ENCODE measurements around the gene POU3F4. TPM values are rescaled to one million over a fixed set of nuclear protein-coding genes. Genes with fewer than 3 reads are reported as not detected.

POU3F4 gene
- not detected for polyA plus RNA-seq
- long read RNA-seq, donor 1 = 0 reads
- long read RNA-seq, donor 2 = 0 reads
- long read RNA-seq, donor 3 = 0 reads
- long read RNA-seq, donor 4 = 0 reads
- long read RNA-seq, donor 5 = 0 reads
- long read RNA-seq, donor 6 = 0 reads
- long read RNA-seq, donor 7 = 0 reads
- long read RNA-seq, donor 8 = 0 reads
- long read RNA-seq, donor 9 = 0 reads
- long read RNA-seq, donor 10 = 0 reads
- long read RNA-seq, donor 11 = 0 reads

DNA sequence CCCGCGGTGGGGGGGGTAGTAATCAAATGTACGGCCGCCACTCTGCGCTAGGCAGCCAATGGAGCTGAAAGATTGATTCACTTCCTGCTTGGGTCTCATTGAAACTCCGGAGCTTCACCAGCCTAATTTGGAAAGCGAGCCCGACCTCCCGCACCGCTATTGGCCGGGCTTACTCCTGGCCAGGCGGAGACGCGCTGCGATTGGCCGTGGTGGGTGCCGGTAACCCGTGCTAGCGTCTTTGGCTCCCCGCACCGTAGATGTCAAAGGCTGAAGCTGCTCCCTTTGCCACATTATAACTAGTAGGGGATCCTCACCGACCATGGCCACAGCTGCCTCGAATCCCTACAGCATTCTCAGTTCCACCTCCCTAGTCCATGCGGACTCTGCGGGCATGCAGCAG lies at the start of gene POU3F4:
TSS of gene POU3F4 (plus strand) at position 285 of the 400 bp plus-strand sequence. CDS start at position 320, 35 bp downstream.
- WGBS (ENCODE audit: insufficient coverage, low lambda C conversion rate) = no CpG with 5 or more reads among the region's 25 CpGs
- no peaks in the 10 kb centered on the region for H3K4me1 ChIP-seq (ENCODE audit: control insufficient read depth, insufficient read depth, low read length)
- H3K27me3 ChIP-seq (ENCODE audit: control insufficient read depth, insufficient read depth, low read length) = peaks cover 66% of the 10 kb centered on the region
- H3K4me3 ChIP-seq (ENCODE audit: low read length) = no peak within 1 kb of the TSS
- H3K36me3 ChIP-seq (ENCODE audit: control insufficient read depth, insufficient read depth, low read length) = no peaks in the 10 kb centered on the region
- DNase-seq = no peak
- H3K27ac ChIP-seq (ENCODE audit: low read length) = no peak within 1 kb of the TSS
- no peaks in the 10 kb centered on the region for H3K9me3 ChIP-seq (ENCODE audit: control insufficient read depth, low read depth, low read length)

DNA sequence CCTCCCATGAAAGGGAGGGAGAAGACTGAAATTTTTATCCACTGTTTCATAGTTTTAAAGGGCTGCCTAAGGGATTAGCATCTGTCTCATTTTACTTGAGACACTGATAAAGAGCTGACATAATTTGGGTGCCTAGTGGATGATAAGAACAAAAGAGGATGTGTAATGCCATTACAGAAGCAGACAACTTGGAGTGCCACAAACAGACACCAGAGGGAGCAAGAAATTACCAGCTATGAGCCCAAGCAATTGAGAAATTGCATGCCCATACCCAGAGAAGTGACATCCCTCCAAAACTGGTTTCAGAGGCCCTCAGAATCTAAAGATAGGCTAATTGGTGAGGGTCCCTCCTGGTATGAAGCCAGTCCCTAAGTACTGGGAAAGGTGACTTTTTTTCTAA lies 38.5 kb upstream of the POU3F4 start:
- no peak overlapping the region for H3K27ac ChIP-seq (ENCODE audit: low read length)
- no peak overlapping the region for H3K4me3 ChIP-seq (ENCODE audit: low read length)
- H3K9me3 ChIP-seq (ENCODE audit: control insufficient read depth, low read depth, low read length) = no peaks in the 10 kb centered on the region
- no peaks in the 10 kb centered on the region for H3K4me1 ChIP-seq (ENCODE audit: control insufficient read depth, insufficient read depth, low read length)
- H3K27me3 ChIP-seq (ENCODE audit: control insufficient read depth, insufficient read depth, low read length) = no peaks in the 10 kb centered on the region
- DNase-seq = no peak
- H3K36me3 ChIP-seq (ENCODE audit: control insufficient read depth, insufficient read depth, low read length) = no peaks in the 10 kb centered on the region

DNA sequence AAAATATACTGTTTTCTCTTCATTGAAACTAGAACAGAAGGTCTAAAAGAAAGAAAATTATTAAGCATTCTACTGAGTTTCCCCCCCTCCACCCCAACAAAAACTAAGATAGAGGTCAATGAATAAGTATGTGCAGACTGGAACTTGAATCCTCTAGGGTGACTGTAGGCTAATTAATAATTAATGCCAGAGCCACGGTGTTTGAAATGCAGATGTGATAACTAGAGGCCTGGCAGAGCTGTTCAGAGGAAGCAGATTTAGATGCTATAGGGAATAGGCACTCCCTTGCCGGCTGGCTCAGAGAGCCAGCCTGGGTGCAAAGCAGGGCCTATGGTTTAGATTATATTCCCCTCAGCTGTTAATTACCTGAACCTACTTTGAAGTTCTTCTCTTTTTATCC lies 12.2 kb upstream of the POU3F4 start:
- no CpG with 5 or more reads among the region's 2 CpGs for WGBS (ENCODE audit: insufficient coverage, low lambda C conversion rate)
- no peak overlapping the region for H3K27ac ChIP-seq (ENCODE audit: low read length)
- H3K4me3 ChIP-seq (ENCODE audit: low read length) = no peak overlapping the region
- H3K36me3 ChIP-seq (ENCODE audit: control insufficient read depth, insufficient read depth, low read length) = no peaks in the 10 kb centered on the region
- no peaks in the 10 kb centered on the region for H3K4me1 ChIP-seq (ENCODE audit: control insufficient read depth, insufficient read depth, low read length)
- no peaks in the 10 kb centered on the region for H3K9me3 ChIP-seq (ENCODE audit: control insufficient read depth, low read depth, low read length)
- no peak for DNase-seq
- peaks cover 1% of the 10 kb centered on the region for H3K27me3 ChIP-seq (ENCODE audit: control insufficient read depth, insufficient read depth, low read length)

DNA sequence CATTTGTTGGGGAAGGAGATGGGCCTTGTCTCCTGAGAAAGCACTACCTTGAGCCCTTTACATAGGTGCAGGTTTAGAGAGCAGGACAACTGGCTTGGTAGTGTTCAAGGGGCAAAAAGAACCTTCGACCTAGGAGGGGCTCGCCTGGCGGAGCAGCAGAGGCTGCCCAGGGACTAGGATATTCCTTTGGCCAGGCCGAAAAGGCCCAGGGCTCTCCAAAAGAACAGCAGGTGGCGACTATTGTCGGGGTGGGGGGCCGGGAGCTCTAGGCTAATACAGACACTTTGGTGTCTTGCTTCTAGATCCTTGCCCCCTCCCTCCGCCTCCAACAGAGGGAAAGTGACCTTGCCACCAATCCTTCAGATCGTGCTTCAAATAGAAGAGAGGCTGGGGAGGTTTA lies 7.1 kb upstream of the POU3F4 start:
- no CpG with 5 or more reads among the region's 9 CpGs for WGBS (ENCODE audit: insufficient coverage, low lambda C conversion rate)
- H3K9me3 ChIP-seq (ENCODE audit: control insufficient read depth, low read depth, low read length) = no peaks in the 10 kb centered on the region
- H3K4me3 ChIP-seq (ENCODE audit: low read length) = no peak overlapping the region
- no peak for DNase-seq
- no peak overlapping the region for H3K27ac ChIP-seq (ENCODE audit: low read length)
- H3K27me3 ChIP-seq (ENCODE audit: control insufficient read depth, insufficient read depth, low read length) = peaks cover 35% of the 10 kb centered on the region
- no peaks in the 10 kb centered on the region for H3K4me1 ChIP-seq (ENCODE audit: control insufficient read depth, insufficient read depth, low read length)
- H3K36me3 ChIP-seq (ENCODE audit: control insufficient read depth, insufficient read depth, low read length) = no peaks in the 10 kb centered on the region

DNA sequence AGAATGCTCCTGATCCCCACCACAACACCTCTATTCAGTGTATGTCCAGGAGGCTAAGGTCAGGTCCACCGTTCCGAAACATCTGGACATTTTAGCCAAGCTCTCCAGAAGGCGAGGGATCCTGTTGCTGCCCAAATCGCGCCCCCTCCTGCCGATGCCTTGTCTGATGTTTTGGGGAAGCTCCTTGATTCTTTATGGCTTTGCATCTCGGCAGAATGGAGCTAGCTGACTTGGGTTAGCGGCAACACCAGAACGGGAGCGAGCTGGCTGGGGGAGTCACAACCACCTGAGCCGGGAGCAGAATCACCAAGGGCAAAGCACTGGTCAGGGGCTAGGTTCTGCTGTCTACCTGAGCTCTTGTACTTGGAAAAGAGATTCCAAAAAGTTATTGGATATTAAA lies 6.6 kb upstream of the POU3F4 start:
- no peaks in the 10 kb centered on the region for H3K4me1 ChIP-seq (ENCODE audit: control insufficient read depth, insufficient read depth, low read length)
- no CpG with 5 or more reads among the region's 11 CpGs for WGBS (ENCODE audit: insufficient coverage, low lambda C conversion rate)
- H3K9me3 ChIP-seq (ENCODE audit: control insufficient read depth, low read depth, low read length) = no peaks in the 10 kb centered on the region
- no peak overlapping the region for H3K4me3 ChIP-seq (ENCODE audit: low read length)
- no peak for DNase-seq
- H3K27me3 ChIP-seq (ENCODE audit: control insufficient read depth, insufficient read depth, low read length) = peaks cover 38% of the 10 kb centered on the region
- no peak overlapping the region for H3K27ac ChIP-seq (ENCODE audit: low read length)
- no peaks in the 10 kb centered on the region for H3K36me3 ChIP-seq (ENCODE audit: control insufficient read depth, insufficient read depth, low read length)

DNA sequence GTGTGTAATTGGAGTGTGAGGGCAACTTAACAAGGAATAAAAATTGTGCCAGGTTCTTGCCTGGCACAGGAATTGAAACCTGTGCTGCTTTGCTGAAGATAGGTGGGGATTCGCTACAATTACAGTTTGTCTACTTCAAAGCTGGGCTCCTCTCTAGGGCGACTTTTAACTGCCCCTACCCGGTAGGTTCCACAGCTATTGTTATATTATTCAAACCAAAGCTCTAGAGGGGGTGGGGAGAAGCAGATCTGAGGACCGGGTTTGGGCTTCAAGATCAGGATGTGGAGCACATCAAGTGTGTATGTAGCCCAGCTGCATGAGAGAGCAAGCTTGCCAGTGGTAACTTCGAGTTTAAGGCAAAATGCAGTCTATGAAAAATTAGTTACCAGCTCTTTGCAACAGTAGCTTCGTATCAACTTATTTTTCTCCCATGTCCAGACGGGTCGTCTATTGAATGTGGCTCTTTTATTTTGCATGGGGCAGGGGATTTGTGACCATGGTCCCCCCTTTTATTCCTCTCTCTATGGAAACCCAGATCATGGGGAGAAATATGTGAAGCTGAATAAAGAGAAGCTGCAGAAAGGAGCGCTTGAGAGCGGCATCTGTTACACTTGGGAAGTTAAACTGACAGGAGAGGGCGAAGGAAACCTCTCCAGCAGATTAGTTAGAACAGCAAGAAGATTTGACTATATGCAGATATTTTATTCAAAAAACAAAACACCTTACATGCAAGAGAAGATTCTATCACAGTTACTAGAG lies 3.2 kb upstream of the POU3F4 start:
- no CpG with 5 or more reads among the region's 11 CpGs for WGBS (ENCODE audit: insufficient coverage, low lambda C conversion rate)
- no peak overlapping the region for H3K27ac ChIP-seq (ENCODE audit: low read length)
- peaks cover 64% of the 10 kb centered on the region for H3K27me3 ChIP-seq (ENCODE audit: control insufficient read depth, insufficient read depth, low read length)

DNA sequence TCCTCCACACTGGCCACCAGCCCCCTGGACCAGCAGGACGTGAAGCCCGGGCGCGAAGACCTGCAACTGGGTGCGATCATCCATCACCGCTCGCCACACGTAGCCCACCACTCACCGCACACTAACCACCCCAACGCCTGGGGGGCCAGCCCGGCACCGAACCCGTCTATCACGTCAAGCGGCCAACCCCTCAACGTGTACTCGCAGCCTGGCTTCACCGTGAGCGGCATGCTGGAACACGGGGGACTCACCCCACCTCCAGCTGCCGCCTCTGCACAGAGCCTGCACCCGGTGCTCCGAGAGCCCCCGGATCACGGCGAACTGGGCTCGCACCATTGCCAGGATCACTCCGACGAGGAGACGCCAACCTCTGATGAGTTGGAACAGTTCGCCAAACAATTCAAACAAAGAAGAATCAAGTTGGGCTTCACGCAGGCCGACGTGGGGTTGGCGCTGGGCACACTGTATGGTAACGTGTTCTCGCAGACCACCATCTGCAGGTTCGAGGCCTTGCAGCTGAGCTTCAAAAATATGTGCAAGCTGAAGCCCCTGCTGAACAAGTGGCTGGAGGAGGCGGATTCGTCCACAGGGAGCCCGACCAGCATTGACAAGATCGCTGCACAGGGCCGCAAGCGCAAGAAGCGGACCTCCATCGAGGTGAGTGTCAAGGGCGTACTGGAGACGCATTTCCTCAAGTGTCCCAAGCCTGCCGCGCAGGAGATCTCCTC lies 600 bp downstream of the POU3F4 start:
- Histone ChIP-seq H3K36me3 (ENCODE audit: control insufficient read depth, insufficient read depth, low read length) (no peaks in the 10 kb centered on the region), H3K4me3 (ENCODE audit: low read length) (no peak overlapping the region), H3K27ac (ENCODE audit: low read length) (no peak overlapping the region), H3K9me3 (ENCODE audit: control insufficient read depth, low read depth, low read length) (no peaks in the 10 kb centered on the region), H3K27me3 (ENCODE audit: control insufficient read depth, insufficient read depth, low read length) (peaks cover 62% of the 10 kb centered on the region), H3K4me1 (ENCODE audit: control insufficient read depth, insufficient read depth, low read length) (no peaks in the 10 kb centered on the region)
- peak in 1 of 2 donors; percentile 4 for DNase-seq
- WGBS (ENCODE audit: insufficient coverage, low lambda C conversion rate) = no CpG with 5 or more reads among the region's 50 CpGs

More for the DNA sequence above, 3.2 kb upstream of the POU3F4 start:
- no peak overlapping the region for H3K4me3 ChIP-seq (ENCODE audit: low read length)
- no peaks in the 10 kb centered on the region for H3K9me3 ChIP-seq (ENCODE audit: control insufficient read depth, low read depth, low read length)
- no peak for DNase-seq
- no peaks in the 10 kb centered on the region for H3K4me1 ChIP-seq (ENCODE audit: control insufficient read depth, insufficient read depth, low read length)
- H3K36me3 ChIP-seq (ENCODE audit: control insufficient read depth, insufficient read depth, low read length) = no peaks in the 10 kb centered on the region

DNA sequence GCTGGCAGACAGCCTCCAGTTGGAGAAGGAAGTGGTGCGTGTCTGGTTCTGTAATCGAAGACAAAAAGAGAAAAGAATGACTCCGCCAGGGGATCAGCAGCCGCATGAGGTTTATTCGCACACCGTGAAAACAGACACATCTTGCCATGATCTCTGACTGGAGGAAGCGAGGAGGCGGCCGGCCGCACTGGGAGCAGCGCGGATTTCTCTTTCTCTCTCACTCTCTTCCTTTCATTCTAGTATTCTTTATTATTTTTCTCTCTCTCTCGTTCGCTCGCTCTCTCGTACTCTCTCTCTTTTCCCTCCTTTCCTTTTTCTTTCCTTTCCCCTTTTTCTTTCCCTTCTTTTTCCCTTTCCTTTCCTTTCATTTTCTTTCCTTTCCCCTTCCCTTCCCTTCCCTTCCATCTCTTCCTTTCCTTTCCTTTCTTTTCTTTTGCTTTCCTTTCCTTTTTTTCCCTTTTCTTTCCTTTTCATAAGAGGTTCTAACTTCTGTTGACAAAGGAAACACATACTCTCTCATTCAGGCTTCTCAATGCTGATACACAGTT lies 1.2 kb downstream of the POU3F4 start:
- Histone ChIP-seq H3K4me1 (ENCODE audit: control insufficient read depth, insufficient read depth, low read length) (no peaks in the 10 kb centered on the region), H3K27me3 (ENCODE audit: control insufficient read depth, insufficient read depth, low read length) (peaks cover 60% of the 10 kb centered on the region), H3K9me3 (ENCODE audit: control insufficient read depth, low read depth, low read length) (no peaks in the 10 kb centered on the region), H3K36me3 (ENCODE audit: control insufficient read depth, insufficient read depth, low read length) (no peaks in the 10 kb centered on the region), H3K27ac (ENCODE audit: low read length) (no peak overlapping the region), H3K4me3 (ENCODE audit: low read length) (no peak overlapping the region)
- no peak for DNase-seq
- WGBS (ENCODE audit: insufficient coverage, low lambda C conversion rate) = 4% methylated on average over 6 of the region's 16 CpGs

DNA sequence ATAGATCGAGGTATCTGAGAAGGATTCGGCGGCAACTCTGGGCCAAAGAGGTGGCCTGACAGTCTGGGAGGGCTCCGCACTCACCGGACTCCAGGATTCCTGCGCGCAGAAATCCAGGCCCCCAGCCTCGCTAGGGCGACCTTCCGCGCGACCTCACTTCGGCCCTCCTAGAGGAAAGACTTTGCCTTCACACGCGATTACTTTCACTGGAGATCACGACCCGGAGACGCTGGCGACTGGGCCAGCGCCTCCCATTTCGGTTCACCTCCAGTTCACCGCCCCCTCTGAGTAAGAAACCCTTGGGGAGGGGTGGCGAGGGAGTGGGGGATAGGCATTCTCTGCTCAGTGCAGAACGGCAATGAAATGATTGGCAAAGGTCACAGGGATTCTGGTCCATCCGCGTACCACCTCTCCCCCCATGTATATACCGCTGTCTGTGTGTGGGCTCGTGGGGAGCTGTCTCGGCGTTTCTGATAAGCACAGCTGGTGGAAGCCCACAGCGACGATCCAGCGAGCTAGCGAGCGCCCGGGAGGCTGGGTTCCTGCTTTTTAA lies 2.5 kb downstream of the POU3F4 start:
- no peaks in the 10 kb centered on the region for H3K9me3 ChIP-seq (ENCODE audit: control insufficient read depth, low read depth, low read length)
- no peaks in the 10 kb centered on the region for H3K4me1 ChIP-seq (ENCODE audit: control insufficient read depth, insufficient read depth, low read length)
- WGBS (ENCODE audit: insufficient coverage, low lambda C conversion rate) = no CpG with 5 or more reads among the region's 36 CpGs
- no peaks in the 10 kb centered on the region for H3K36me3 ChIP-seq (ENCODE audit: control insufficient read depth, insufficient read depth, low read length)
- DNase-seq = no peak
- no peak overlapping the region for H3K27ac ChIP-seq (ENCODE audit: low read length)
- H3K27me3 ChIP-seq (ENCODE audit: control insufficient read depth, insufficient read depth, low read length) = peaks cover 52% of the 10 kb centered on the region
- no peak overlapping the region for H3K4me3 ChIP-seq (ENCODE audit: low read length)

DNA sequence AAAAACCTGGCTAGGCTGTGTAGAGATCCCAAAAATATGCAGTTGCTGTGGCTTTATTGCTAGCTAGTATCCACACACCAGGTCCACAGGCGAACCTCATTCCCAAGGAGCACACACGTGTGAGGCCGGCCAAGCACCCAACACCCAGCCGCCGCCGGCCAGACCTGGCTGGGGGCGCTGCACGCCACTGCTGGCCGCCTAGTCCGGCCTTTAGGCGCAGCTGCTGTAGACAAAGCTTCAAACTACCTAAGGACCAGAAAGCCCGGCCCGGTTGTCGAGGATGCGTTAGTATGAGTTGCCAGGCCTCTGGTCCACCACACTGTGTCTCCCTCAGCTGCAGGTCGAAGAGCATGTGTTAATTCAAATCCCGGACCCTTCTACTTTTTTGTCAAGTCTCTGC lies 3.1 kb downstream of the POU3F4 start:
- no peak overlapping the region for H3K4me3 ChIP-seq (ENCODE audit: low read length)
- H3K4me1 ChIP-seq (ENCODE audit: control insufficient read depth, insufficient read depth, low read length) = no peaks in the 10 kb centered on the region
- H3K27ac ChIP-seq (ENCODE audit: low read length) = no peak overlapping the region
- H3K36me3 ChIP-seq (ENCODE audit: control insufficient read depth, insufficient read depth, low read length) = no peaks in the 10 kb centered on the region
- peaks cover 46% of the 10 kb centered on the region for H3K27me3 ChIP-seq (ENCODE audit: control insufficient read depth, insufficient read depth, low read length)
- no peak for DNase-seq
- no peaks in the 10 kb centered on the region for H3K9me3 ChIP-seq (ENCODE audit: control insufficient read depth, low read depth, low read length)
- no CpG with 5 or more reads among the region's 17 CpGs for WGBS (ENCODE audit: insufficient coverage, low lambda C conversion rate)
